Measurements from ENCODE around the gene ADAMTS18.

Gene ADAMTS18

DNA sequence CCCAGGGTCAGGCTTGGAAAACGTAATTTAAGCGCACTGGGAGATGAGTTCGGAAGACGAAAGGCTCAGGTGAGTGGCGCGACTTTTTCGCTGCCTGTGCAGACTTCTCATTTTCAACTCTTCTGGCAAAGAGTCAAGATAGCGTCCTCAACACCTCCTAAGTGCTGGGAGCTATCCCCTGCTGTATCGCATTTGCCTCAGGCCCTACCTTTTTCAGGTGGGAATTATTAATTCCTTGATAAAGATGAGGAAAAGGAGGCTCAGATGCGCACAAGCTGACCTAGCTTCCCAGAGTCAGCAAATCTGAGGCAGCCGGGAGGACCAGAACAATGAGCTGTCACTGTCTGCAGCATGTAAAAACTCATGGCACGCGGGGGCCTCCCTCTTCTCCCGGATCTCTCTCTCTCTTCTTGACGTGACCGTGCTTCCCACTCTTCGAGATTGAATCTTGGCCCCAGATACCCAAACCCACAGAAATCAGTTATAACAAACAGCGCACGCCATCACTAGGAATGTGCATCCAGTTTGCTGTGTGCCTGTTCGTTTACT lies 512 bp upstream of the ADAMTS18 start:
- DNase-seq: no peak

- no peak for DNase-seq
Measured at GRCh38 chr16:77434022-77434529, 758 bp downstream of the ADAMTS18 start.

DNA sequence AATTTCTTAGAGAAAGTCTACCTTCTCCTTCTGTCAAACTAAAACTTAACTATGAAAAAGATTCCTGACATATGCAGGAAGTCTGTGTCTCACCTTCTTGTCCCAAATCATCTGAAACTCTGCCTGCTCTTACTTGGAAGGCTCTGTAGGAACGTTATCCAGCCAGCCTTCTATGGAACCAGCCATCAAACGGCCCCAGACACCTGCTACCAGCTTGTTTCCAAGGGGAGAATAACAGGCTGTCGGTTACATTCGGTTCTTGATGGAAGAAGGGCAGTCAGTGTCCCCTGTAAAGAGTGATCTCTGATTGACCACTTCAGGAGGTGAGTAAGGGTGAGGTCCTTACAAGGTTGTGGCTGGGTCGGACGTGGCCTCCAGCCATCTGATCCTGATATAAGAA lies 1.7 kb downstream of the ADAMTS18 start:
- DNase-seq: no peak

- no peak for DNase-seq
Measured at GRCh38 chr16:77432264-77432663, 2.6 kb downstream of the ADAMTS18 start.

- no peak for DNase-seq
Measured at GRCh38 chr16:77430787-77431585, 3.8 kb downstream of the ADAMTS18 start.

DNA sequence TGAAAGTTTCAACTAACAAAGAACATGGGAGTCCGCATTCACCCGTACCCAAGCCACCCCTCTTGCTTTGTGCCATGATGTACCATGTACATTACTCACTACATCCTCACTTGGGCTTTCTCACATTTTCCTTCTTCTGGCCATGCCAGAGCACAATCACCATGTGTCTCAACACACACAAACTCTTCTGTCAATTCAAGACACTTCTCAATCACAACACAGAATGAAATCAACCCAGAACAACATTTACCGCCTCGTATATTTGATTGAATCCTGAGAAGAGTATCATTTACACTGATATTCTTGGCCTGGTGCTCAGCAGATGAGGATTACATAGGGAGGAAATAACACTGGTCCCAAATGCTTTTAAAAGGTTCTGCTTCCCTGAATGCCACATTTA lies 4.5 kb downstream of the ADAMTS18 start:
- DNase-seq: no peak

- DNase-seq: no peak
Measured at GRCh38 chr16:77424871-77425604, 9.8 kb downstream of the ADAMTS18 start.

- DNase-seq: no peak
Measured at GRCh38 chr16:77422196-77422784, 12.5 kb downstream of the ADAMTS18 start.

DNA sequence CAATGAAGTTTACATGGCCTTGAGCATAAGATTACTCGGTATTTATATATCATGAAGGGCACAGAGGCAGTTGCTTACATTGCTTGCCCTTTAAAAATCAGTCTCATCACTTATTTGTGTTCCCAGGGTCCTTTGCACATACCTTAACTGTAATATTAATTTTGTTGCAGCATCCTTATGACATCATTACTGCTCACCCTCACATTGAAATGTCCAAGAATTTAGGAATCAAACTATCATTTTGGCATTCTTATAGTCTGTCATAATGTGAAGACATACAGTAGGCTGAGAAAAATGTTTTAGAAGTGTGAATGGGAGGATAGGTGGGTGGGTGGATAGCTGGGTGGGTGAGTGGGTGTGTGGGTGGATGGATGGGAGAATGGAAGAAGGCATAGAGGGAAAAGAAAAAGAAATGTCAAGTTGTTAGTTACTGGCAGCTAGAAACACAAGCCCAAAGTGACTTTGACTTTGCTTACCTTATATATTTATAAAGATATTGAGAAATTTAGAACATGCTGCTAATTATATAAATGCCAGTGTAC lies 17.8 kb downstream of the ADAMTS18 start:
- no peak for DNase-seq

GRCh38 chr16:77414752-77415231 lies 20.0 kb downstream of the ADAMTS18 start:
- peak; percentile 90 for DNase-seq

DNA sequence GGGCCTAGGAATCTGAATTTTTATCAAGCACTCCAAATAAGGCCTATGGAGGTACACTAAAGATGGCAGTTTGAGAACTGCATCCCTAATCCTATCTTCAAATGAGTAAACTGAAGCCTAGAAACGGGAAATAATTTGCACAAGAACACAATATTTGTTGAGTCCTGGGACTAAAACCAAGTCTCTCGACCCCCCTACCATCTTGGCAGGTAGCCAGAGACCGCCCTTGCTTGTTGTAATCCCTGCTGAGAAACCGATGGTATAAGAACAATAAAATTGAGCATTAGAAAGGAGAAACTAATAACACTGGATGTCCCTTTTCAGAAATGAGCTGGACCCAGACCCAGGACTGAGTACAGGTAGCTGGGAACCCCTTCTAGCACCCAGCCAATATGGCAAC lies 24.4 kb downstream of the ADAMTS18 start:
- DNase-seq: no peak

DNA sequence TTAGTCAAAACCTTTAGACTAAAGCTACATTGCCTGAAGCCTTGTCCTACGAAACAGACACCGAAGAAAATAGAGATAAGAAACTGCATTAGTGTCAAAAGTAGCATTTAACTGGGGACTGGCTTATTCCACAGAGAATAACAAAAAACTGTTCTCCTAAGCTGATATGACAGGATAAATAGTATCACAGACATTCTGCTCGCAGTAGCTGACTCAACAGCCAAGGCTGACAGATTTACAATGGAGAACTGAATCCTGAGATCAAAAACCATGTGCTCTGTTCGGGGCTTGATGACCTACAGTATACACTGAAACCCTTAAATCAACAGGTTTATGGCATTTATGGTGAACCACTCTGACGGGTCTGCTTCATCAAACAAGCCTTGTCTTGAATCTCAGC lies 25.5 kb downstream of the ADAMTS18 start:
- DNase-seq: peak; percentile 38

DNA sequence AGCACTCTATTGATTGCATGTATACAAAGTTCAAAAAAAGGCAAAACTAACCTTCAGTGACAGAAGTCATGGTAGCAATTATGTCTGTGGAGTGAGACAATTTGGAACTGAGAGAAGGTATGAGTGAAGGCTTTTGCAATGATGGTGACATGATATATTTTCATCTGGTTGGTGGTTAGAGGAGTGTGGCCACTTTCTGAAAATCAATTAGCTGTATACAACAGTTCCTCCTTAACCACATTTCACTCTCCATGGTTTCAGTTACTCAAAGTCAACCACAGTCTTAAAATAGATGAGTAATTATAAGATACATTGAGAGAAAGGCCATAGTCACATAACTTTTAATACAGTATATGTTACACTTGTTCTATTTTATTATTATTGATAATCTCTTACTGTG lies 26.2 kb downstream of the ADAMTS18 start:
- no peak for DNase-seq

GRCh38 chr16:77406680-77407079 lies 28.2 kb downstream of the ADAMTS18 start:
- no peak for DNase-seq

DNA sequence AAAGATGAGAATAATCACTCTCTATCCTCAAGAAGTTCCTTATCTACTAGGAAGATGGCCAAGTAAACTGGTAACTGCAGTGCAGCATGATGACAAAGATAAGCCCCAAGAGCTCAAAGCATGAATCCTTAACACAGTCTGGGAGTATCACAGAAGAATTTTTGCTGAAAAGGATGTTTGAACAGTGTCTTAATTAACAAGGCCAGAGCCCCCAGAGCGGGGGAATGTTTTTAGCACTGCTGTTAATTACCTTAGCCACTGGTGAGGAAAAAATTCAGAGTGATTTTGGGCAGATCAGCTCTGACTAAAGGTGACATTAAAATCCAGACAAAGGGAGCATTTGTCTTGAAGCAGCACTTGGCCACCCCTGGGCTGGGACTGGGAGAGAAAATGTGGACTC lies 30.1 kb downstream of the ADAMTS18 start:
- no peak for DNase-seq

DNA sequence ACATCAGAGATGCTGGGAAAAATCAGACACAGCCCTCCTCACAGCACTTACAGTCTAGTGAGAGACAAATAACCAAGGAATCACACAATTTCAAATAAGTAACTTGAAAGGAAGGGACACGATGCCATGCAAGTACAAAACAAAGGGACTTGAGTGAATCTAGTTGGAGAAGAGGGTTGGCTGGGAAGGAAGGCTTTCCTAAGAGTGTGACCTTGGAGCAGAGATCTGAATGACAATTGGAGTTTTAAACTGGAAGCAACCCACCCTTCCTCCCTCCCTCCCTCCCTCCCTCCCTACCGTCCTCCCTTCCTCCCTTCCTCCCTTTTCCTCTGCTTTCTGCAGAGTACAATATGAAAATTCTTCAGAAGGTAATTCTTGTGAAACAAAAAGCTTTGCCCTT lies 31.1 kb downstream of the ADAMTS18 start:
- no peak for DNase-seq

- no peak for DNase-seq
Measured at GRCh38 chr16:77402672-77403071, 32.2 kb downstream of the ADAMTS18 start.

DNA sequence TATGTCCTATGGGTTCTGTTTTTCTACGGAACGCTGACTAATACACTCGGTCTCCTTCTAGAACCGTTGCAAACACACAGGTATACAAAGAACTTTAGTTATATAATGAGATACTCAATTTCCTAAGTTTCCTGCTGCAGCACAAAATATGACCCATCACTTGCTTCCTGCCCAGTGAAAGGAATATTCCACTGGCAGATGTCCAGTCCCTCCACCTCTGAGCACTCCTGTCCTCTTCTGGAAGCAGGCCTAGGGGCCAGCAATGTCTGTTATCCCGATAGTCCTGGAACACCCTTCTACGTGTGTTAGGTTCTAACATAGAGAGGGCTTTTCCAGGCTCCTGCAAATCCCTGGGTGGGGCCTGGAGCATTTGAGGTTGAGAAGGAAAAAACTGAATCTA lies 32.7 kb downstream of the ADAMTS18 start:
- DNase-seq: no peak

DNA sequence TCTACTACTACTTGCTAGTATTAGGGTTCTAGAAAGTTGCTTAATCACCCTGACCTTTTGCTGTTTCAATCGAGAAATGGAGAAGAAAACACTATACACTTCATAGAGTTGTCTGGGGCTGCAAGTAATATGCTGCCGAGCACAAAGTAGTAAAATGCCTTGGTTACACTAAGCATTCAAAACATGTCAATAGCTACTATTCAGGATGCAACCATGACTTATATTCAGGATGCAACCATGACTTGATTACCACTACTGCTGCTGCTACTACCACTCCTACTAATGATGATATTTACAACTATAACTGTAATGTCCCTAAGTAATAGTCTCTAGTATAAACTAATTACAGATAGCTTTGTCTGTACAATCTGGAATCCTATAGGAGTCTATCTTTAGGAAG lies 35.3 kb downstream of the ADAMTS18 start:
- DNase-seq: no peak

DNA sequence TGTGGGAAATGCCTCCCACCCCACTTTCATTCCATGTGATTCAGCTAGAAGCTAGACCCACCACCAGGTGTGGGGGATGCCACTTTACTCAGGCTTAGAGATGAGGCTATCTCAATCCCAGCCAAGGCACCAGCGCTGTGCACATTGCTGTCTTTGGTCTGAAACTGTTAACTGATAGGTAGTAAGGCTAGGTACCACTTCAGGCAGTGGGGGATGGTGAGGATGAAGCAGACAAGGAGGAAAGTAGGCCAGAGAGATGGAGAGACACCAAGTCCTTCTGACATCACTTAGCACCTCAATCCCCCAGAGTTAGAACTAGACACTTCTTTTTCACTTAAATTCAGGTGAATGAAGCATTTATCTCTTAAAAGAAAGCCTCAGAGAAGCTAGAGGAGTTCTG lies 35.8 kb downstream of the ADAMTS18 start:
- no peak for DNase-seq

- no peak for DNase-seq
Measured at GRCh38 chr16:77398495-77398894, 36.3 kb downstream of the ADAMTS18 start.

DNA sequence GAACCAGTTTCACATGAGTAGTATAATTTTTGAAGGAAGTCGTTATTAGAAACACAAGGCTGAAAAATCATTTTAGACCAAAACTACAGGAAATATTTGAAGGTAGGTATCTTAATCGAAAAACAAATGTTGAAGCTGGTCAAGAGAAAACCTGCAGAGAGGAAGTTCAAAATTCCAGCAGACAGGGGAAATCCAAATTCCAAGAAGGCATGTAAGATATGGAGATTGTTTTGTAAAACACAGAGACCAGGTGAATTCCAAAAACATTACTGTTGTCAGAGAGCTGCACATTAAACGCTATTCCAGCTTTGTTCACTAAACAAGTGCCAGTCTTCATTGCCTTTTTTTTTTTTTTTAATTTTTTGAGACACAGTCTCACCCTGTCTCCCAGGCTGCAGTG lies 38.4 kb downstream of the ADAMTS18 start:
- no peak for DNase-seq

DNA sequence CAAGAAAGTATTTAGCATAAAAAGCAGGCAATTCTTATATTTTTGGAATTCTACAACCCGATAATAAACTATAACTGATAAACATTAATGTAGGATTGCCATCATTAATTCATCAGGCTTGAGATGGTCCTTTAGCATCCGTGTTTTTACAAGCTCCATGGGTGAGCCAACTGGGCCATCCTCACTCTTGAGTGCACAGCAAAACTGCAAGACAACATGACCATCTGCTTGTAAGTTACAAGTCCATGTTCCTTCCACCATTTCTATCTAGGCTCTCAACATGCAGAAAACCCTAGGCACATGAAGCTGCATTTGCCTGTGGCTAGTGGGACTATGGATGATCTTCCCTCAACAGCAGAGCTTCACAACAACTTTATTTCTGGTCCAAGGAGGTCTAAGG lies 40.1 kb downstream of the ADAMTS18 start:
- DNase-seq: no peak
